GF-D8 (cell line): ENCODE measurements around the gene SSUH2.
"Not testable (repeated sequence)": the region's sequence is repeated elsewhere in the genome, so short reads cannot be mapped to it uniquely, and the experiment has no call there.

ENCODE experiments used
- DNase-seq: peaks from one replicate; lab custom pipeline; 2025; lab: John Stamatoyannopoulos, UW

Gene SSUH2

GRCh38 chr3:8644748-8645390 is at the start of gene SSUH2:
SSUH2 (minus strand) TSS chr3:8644798; CDS start chr3:8644758, 40 bp downstream.
- no peak for DNase-seq

DNA sequence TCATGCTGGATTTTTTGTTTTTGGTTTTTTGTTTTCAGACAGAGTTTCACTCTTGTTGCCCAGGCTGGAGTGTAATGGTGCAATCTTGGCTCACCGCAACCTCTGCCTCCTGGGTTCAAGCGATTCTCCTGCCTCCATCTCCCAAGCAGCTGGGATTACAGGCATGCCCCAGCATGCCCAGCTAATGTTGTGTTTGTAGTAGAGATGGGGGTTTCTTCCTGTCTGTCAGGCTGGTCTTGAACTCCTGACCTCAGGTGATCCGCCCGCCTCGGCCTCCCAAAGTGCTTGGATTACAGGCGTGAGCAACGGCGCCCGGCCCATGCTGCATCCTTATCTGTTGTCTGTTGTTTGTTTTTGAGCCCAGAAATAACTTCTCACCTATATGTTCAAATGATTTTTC is 46.7 kb upstream of the SSUH2 start:
- not testable (repeated sequence) for DNase-seq

DNA sequence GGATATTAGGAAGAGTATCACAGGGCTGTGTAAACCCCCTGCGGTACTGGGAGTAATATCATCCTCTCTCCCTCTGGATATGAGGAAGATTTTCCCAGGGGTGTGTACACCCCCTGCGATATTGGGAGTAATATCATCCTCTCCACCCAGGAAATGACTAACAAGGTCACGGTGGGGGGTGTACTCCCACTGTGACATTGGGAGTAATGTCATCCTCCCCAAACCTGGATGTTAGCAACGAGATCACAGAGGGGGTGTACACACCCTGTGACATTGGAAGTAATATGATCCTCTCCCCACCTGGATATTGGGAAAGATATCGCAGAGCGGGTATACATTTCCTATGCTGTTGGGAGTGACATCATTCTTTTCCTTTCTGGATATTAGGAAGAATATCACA is 40.4 kb upstream of the SSUH2 start:
- DNase-seq: not testable (repeated sequence)

DNA sequence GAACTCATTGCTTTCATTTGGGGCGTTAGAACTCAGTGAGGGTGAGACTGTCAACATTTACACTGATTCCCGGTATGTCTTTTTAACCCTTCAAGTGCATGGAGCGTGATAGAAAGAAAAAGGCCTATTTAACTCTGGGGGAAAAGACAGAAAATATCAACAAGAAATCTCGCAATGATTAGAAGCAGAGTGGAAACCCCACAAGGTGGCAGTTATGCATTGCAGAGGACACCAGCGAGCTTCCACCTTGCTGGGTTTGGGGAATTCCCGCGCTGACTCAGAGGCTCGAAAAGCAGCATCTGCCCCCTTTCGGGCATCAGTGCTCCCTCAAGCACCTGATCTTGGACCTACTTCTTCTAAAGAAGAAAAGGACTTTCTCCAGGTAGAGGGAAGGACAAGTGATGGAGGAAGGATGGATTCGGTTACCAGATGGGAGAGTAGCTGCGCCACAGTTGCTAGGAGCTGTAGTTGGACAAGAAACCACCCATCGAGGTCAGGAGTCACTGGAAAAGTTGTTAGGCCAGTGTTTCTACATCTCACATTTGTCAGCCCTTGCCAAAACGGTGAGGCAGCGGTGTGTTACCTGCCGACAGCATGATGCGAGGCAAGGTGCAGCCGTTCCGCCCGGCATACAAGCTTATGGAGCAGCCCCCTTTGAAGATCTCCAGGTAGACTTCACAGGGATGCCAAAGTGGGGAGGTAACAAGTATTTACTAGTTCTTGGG is 38.4 kb upstream of the SSUH2 start:
- not testable (repeated sequence) for DNase-seq

DNA sequence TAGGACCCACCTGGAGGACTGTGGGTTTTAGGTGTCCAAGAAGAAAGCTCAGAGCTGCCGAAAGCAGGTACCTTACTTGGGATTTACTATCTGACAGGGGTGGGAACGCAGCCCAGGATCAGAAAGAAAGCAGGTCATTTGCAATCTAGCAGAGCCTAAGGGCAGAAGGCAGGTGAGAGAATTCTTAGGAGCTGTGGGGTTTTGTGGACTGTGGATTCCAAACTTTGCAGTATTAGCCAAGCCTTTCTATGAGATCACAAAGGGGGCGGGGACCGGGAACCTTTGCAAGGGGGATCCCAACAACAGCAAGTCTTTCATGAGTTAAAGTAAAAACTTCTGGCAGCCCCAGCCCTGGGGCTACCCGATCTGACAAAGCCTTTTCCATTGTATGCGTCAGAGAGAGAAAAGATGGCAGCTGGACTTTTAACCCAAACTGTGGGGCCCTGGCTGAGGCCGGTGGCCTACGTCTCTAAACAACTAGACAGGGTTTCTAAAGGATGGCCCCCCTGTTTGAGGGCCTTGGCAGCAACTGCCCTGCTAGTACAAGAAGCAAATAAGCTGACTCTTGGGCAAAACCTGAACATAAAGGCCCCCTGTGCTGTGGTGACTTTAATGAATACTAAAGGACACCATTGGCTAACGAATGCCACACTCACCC is 37.4 kb upstream of the SSUH2 start:
- DNase-seq: not testable (repeated sequence)

DNA sequence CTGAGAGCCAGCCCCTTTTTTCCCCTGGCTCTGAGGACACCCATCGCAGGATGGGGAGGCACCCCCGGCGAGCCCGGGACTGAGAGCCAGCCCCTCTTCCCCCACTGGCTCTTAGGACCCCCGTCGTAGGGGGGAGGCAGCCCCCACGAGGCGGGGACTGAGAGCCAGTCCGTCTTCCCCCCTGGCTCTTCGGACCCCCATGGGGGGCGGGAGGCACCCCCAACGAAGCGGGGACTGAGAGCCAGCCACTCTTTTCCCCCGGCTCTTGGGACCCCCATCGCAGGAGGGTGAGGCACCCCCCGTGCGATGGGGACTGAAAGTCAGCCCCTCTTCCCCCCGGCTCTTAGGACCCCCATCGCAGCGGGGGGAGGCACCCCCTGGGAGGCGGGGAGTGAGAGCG is 36.8 kb upstream of the SSUH2 start:
- no peak for DNase-seq

DNA sequence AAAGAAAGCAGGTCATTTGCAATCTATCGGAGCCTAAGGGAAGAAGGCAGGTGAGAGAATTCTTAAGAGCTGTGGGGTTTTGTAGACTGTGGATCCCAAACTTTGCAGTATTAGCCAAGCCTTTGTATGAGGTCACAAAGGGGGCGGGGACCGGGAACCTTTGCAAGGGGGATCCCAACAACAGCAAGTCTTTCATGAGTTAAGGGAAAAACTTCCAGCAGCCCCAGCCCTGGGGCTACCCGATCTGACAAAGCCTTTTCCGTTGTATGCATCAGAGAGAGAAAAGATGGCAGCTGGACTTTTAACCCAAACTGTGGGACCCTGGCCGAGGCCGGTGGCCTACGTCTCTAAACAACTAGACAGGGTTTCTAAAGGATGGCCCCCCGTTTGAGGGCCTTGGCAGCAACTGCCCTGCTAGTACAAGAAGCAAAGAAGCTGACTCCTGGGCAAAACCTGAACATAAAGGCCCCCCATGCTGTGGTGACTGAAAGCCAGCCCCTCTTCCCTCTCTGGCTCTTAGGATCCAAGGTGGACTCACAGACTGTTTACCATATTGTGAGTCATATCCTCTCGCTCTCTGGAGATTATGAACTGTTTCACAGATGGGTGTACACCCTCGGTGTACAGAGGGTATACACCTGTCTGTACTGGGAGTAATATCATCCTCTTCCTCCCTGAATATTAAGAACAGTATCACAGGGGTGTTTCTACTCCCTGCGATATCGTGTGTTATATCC is 35.4 kb upstream of the SSUH2 start:
- DNase-seq: not testable (repeated sequence)

GRCh38 chr3:8678751-8679150 is 34.2 kb upstream of the SSUH2 start:
- no peak for DNase-seq

DNA sequence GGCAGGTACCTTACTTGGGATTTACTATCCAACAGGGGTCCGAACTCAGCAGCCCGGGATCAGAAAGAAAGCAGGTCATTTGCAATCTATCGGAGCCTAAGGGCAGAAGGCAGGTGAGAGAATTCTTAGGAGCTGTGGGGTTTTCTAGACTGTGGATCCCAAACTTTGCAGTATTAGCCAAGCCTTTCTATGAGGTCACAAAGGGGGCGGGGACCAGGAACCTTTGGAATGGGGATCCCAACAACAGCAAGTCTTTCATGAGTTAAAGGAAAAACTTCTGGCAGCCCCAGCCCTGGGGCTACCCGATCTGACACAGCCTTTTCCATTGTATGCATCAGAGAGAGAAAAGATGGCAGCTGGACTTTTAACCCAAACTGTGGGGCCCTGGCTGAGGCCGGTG is 32.7 kb upstream of the SSUH2 start:
- not testable (repeated sequence) for DNase-seq

- DNase-seq: not testable (repeated sequence)
Observed at GRCh38 chr3:8675591-8675990, 31.0 kb upstream of the SSUH2 start.

DNA sequence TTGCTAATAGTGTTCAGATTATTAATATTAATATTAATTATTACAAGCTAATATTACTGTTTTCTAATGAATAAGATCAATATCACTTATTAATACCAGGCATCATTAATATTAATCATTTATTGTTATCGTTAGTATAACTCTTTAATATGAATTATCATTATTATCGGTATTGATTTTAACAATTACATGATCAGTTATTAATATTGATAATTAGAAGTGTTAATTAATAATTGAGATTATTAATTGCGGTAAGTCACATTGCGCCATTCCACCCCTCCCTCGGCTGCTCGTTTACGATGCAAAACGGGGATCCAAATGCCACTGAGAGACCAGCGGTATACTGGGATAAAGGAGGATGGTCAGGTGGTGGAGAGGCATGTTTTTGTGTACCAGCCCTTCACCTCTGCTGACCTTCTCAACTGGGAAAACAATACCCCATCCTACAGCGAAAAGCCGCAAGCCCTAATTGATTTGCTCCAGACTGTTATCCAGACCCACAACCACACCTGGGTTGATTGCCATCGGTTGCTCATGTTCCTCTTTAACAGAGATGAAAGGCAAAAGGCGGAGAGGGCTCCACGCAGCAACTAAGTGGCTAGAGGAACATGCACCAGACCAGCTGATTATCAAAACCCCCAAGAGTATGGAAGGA is 28.6 kb upstream of the SSUH2 start:
- DNase-seq: no peak

DNA sequence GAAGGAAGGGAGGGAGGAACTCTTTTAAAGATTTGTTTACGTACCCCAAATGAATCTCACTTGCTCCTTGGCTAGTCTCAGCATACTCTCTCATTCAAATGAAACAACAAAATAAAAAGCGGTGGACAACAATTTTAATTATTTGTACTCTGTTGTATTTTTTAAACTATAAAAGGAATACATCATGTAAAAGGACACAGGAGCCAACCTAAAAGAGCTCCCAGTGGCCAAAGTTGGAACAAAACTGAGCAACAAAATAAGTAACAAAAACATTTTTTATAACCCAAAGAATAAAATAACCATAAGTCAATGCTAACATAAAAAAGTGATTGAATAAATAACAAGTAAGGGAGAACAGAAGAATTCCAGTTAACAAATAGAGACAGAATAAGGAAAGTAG is 24.4 kb upstream of the SSUH2 start:
- DNase-seq: no peak

GRCh38 chr3:8668216-8668615 is 23.6 kb upstream of the SSUH2 start:
- DNase-seq: no peak

GRCh38 chr3:8667463-8668091 is 23.0 kb upstream of the SSUH2 start:
- no peak for DNase-seq

GRCh38 chr3:8665407-8665896 is 20.9 kb upstream of the SSUH2 start:
- DNase-seq: no peak

- DNase-seq: no peak
Observed at GRCh38 chr3:8663177-8664061, 18.8 kb upstream of the SSUH2 start.

DNA sequence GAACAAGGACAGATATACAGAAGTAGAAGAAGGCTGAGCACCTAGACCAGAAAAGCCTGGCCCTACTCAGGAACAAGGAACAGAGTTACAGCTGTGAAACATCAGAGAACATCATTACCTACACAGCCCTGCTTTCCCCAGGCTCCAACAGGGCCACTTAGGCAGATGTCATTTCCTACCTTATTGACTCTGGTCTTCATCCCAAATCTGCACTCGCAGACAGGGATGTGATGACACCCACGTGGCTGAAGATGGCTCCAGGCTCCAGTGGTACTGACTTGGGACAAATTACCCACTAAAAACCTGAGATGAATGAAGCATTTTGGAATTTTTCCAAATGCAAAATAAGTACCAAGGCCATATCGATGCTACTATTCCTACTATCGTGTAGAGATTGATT is 18.0 kb upstream of the SSUH2 start:
- DNase-seq: no peak

GRCh38 chr3:8660175-8661118 is 15.8 kb upstream of the SSUH2 start:
- no peak for DNase-seq

- DNase-seq: no peak
Observed at GRCh38 chr3:8659242-8659641, 14.6 kb upstream of the SSUH2 start.
